ENCODE data around the gene COMP. TPM values are rescaled to one million over a fixed set of nuclear protein-coding genes. Genes with fewer than 3 reads are reported as not detected.

The COMP gene
- polyA plus RNA-seq, 1 donor = 2.0 TPM

GRCh38 chr19:18768997-18769891 is 21.9 kb downstream of the COMP start:
- no peak for DNase-seq

DNA sequence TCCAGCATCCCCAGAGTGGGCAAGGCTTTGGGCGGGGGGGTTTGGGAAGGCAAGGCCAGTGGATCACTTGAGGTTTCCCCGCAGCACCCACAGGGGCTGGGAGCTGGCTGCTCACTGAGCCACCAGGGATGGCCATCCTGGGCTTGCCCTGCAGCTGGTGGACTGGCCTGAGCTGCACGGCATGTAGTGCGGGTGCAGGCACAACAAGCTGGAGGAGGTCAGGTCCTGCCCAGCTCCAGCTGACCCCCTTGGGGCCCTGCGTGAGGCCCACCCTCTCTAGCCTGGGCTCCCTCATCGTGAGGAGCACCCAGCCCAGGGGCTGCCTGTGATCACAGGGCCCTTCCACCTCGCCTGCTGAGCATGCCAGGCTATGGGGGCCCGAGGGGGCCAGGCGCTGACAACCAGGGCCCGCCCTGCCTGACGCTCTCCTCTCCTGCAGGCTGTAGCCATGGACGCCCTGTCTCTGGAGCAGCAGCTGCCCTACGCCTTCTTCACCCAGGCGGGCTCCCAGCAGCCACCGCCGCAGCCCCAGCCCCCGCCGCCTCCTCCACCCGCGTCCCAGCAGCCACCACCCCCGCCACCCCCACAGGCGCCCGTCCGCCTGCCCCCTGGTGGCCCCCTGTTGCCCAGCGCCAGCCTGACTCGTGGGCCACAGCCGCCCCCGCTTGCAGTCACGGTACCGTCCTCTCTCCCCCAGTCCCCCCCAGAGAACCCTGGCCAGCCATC is 22.9 kb downstream of the COMP start:
- DNase-seq = no peak

- DNase-seq = no peak
Measured at GRCh38 chr19:18765224-18765623, 25.9 kb downstream of the COMP start.

GRCh38 chr19:18764591-18765051 is 26.5 kb downstream of the COMP start:
- no peak for DNase-seq

DNA sequence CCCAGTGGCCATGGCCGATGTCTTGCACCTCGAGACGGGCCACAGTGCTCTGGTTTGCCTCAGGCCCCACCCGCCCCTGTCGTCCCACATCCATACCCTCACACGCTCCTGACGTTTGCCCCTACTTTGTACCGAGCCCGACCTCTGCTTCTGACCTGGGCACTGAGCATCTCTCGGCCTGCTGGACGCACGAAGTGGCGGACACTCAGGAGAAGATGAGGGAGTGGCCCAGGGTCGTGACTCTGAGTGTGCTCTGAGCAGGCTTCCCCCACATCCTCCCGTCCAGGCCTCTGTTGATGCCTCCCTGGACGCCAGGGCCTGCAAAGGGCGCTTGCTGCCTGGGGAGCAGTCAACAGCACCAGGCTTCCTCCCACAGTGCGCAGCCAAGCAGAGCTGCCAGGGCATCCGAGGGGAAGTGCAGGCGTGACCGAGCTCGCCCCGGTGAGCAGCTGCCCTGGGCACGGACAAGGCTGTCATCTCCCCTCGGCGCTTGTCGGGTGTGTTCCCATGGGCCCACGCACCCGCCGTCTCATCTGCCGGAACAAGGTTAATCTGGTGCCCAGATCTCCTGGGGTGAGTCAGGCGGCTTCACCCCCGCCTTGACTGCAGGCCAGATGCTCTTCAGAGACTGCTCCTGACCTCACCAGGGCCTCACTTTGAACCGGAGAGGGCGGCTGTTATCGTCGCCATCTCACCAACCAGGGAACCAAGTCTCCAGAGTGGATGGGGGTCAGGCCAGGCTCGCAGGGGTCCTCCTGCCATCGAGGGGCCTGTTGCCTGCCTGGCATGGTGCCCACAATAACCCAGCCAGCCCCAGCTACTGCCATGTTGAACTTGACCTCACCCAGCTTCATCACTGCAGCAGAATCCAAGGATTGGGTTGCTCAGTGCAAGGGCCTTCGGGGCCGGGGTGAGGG is 27.2 kb downstream of the COMP start:
- DNase-seq = no peak

DNA sequence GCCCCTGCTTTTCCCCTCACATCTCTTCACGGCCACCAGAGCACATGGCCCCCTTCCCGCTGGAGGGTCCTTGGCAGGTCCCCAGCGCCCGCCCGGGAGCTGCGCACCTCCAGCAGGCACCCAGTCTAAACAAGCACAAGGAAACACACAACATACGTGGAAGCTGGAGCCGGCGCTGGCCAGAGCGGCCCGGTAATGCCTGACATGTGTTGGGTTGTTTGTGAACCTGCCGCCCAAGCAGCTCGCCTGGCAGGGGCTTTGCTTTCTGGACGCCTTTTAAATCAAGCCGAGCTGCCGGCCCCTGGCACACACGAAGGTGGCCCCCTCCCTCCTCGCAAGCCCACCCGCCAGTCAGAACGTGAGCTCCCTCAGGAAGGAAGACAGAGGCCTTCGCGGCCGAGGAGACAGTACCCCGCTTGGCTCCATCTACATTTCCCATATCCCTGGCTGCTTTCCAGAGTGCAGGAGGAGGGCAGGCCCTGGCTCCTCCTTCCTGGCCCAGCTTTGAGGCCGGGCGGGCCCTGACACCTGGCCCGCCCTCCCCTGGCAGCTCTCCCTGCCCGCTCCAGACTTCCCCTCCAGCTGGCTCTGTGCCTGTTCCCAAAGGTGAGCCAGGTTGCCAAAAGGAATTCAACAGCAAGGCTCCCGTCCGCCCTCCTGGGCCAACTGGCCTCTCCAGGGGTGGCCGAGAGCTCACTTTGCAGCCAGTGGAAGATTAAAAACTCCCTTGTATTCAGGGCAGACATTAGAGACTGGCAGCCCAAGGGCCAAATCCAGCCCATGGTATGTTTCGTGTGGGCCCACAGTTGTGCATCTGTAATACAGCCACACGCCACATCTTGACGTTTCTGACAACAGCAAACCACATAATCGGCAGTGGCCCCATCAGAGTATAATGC is 28.7 kb downstream of the COMP start:
- DNase-seq = peak; percentile 77

DNA sequence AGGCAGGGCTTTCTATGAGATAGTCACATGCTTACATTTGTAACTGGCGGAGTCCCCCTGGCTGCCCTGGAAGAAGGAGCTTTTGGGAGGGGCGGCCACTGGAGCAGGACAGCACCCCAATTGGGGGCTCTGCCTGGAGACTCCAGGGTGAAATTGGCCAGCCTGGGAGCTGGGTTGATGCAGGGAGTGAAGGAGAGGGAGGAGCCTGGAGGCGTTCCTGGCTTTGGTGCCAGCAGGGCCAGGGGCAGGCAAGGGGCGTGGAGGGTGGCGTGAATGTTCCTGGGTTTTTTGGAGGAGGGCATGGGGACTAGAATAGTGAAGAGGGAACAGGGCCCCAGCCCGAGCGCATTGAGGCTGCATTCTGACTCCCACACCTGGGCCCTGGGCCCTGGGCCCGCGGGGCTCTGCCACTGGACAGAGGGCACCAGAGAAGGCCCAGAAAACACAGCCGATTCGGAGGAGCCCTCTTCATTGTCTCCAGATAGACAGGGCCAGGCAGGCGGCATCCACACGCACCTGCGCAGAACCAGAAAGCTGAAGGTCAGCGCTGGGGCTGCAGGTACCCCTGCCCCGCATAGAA is 29.5 kb downstream of the COMP start:
- no peak for DNase-seq

DNA sequence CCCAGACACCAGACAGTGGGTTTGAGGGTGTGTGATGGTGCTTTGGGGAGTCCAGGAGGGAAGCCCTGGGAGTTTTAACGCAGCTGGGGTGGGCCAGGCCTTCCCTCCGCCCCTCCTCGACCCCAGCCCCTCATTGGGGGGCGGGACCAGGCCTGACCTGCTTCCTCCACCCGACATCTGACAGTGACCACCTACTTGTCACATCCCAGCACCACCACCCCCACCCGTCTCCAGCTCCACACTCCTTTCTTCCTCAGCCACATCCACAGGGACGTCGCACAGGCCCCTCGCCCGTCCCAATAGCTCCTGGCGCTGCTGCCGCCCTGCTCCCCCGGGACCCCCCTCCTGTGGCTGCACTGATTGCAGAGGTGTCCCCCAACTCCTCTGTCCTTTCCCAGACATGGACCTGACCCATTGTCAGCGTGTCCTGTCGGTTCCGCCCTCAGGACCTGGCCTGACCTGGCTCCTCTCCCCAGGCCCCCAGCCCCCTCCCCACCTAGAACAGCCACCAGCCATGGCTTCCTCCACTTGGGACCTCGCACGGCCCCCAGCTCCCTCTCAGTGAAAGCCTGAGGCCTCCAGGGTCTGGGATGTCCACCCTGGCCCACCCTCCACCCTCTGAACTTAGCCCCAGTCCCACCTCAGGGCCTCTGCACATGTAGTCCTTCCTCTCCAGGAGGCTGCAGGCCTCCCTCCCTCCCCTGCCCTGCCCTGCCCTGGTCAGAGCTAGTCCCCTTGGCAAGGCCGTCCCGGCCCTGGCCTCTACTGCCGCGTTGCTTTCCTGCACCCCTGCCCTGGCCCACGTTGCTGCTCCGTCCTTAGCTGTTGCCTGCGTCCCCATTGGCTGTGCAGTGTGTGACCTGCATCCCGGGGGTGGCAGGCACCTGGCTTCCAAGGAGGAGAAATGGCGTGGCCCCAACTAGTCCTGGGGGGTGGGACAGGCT is 30.4 kb downstream of the COMP start:
- DNase-seq = no peak

DNA sequence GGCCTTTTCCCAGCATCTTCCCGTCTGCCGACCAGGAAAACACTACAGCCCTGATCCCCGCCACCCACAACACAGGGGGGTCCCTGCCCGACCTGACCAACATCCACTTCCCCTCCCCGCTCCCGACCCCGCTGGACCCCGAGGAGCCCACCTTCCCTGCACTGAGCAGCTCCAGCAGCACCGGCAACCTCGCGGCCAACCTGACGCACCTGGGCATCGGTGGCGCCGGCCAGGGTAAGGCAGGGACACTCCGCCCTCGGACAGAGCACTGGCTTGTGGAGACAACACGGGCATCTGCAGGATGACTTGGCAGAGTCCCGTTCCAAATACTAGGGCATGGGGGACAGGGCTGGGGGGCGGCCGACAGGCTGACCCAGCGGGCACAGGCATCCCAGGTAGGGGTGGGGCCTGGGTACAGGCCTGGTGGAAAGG is 31.1 kb downstream of the COMP start:
- no peak for DNase-seq

- DNase-seq = no peak
Measured at GRCh38 chr19:18759304-18759994, 31.7 kb downstream of the COMP start.

GRCh38 chr19:18756896-18757295 is 34.2 kb downstream of the COMP start:
- DNase-seq = no peak

DNA sequence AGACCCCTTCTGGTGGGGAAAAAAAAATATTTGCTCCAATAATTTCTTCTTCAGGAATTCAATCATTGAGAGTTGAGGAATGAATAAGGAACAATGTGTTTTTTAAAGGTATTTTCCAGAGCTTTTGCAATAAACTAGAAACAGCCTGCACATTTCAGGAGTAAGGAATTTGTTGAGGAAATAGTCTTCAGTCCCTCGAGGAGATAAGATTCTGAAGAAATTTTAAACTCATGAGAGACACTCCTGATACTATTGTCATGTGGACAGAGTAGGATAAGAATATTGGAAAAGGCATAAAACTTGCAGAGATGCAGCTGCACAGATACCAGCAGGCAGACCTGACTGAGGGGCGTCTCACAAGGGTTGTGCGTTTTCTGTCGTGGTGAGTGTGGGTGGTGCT is 36.6 kb downstream of the COMP start:
- no peak for DNase-seq

DNA sequence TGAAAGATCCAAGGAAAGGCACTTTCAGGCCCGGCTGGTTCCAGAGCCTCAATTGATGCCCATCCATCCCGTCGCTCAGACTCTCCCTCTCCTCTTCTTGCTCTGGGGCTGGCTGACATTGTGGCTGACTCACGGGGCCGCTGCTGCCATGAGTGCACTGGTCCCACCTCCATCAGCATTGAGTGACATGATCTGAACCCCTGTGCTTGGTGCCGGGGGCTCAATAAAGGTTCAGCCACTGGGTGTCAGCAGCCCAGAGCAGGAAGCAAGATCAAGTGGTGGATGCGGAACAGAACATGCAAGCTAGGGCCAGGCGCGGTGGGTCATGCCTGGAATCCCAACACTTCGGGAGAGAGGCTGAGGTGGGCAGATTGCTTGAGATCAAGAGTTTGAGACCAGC is 39.5 kb downstream of the COMP start:
- no peak for DNase-seq

DNA sequence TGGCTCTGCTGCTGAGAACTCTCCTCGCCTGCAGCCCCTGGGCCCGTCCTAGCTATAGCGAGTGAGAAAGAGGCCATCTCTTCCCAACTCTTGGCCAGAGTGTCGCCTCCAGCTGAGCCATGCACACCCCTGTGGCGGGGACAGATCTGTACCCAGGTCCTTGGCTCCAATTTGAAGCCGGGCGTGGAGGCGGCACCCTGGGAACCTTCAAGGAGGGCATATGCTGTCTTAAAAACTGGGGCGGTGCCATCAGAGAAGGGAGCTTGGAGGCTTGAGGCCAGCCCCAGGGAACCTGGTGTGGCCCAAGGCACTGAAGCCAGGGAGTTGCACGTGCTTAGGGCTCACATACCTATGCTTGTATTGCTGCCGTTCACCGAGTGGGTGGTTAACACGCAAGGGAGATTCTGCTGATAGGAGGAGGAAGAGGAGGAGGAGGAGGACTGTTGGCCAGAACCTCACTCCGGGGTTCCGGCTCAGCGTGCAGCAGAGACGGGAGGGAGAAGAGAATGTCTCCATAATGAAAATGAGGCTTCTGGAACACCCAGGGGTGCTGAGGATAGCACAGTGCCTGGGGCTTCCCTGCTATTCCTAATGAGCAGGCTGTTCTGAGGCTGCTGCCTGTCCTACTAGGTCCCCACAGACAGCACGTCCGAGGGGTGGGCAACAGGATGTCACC is 40.7 kb downstream of the COMP start:
- no peak for DNase-seq

GRCh38 chr19:18749362-18750231 is 41.5 kb downstream of the COMP start:
- DNase-seq = no peak

DNA sequence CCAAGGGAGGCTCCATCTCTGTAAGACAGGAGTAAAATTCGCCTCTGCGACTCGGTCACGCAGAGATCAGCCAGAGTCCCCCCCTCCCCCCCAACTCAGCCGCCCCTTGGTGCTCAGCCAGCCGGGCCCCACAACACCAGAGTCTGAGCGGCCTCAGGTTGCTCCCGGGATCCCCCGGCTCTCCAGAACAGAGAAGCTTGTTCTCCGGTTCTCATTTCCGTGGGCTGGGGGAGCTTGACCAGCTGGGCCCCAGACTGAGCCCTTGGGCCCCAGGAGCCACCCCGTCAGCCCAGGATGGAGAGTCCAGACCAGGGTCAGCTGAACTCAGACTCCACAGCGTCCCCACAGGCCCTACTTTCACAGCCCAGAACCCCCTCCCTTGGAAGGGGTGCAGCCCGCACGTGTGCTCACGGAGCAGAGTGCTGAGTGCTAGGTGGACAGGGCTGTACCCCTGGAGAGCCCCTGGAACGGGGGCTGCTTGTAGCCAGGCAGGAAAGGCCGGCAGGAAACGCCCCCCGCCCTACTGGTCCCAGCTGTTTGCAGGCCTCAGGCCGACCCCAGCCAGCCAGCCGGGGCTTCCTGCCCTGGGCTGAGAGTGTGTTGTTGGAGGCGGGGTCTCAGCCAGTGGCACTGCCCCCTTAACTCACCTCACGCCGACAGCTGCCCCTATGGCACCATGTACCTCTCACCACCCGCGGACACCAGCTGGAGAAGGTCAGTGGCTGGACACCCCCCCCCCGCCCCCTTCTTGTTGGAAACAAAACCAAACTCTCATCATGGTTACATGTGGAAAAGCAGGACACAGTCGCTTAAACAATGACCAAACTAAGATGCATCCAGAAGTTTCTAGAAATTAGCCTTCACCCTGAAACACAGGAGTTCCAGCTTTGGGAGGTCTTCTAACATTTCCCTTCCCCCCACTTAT is 44.4 kb downstream of the COMP start:
- DNase-seq = no peak

DNA sequence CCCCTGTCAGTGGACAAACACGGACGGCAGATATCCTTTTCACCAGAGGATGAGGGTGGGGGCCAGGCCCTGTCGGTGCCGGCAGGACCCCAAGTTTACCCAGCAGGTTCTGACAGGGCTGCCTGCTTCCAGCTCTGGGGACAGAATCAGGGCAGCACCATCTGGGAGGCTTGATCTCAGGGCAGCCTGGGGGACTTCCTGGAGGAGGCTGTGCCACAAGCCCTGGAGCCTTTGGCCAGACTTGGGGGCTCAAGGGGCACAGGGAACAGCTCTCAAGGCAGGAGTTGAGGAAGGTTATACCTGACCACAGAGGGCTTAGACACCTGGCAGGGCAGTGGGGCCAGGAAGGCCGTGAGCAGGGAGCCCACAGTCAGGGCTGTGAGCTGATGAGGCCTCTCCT is 45.2 kb downstream of the COMP start:
- DNase-seq = no peak
